Endodermal cell (in vitro differentiated cells): ENCODE results near the gene FIS1. TPM values are rescaled to one million over a fixed set of nuclear protein-coding genes. Genes with fewer than 3 reads are reported as not detected.
"Not testable (repeated sequence)": the region's sequence is repeated elsewhere in the genome, so short reads cannot be mapped to it uniquely, and the experiment has no call there.

Experiments used
- DNase-seq: peaks from one replicate; pipeline ENCODE4 v3.0.0-alpha.2; 2017
- H3K27ac ChIP-seq: 2 replicates; pipeline ENCODE4 v1.5.1; 2013; ENCODE audit warnings: mild to moderate bottlenecking, low read depth, low read length, moderate library complexity
- H3K27me3 ChIP-seq: 2 replicates; pipeline ENCODE4 v1.6.1; 2013; ENCODE audit warnings: mild to moderate bottlenecking, low read length, moderate library complexity; ENCODE audit not compliant: insufficient read depth, control insufficient read depth, poor library complexity, severe bottlenecking
- H3K36me3 ChIP-seq: 2 replicates; pipeline ENCODE4 v1.7.0; 2013; ENCODE audit warnings: mild to moderate bottlenecking, low read length, moderate library complexity; ENCODE audit not compliant: control insufficient read depth, insufficient read depth
- H3K4me1 ChIP-seq: one replicate; pipeline ENCODE4 v1.7.0; 2013; ENCODE audit warnings: low read length; ENCODE audit not compliant: control insufficient read depth, insufficient read depth
- H3K4me3 ChIP-seq: 2 replicates; pipeline ENCODE4 v1.5.1; 2013; ENCODE audit warnings: mild to moderate bottlenecking, low read length, moderate library complexity
- H3K9ac ChIP-seq: 2 replicates; pipeline ENCODE4 v1.6.1; 2013; ENCODE audit warnings: mild to moderate bottlenecking, low read length, moderate library complexity; ENCODE audit not compliant: poor library complexity, severe bottlenecking; ENCODE audit errors: extremely low read depth
- H3K9me3 ChIP-seq: 2 replicates; pipeline ENCODE4 v1.6.1; 2013; ENCODE audit warnings: mild to moderate bottlenecking, low read length, moderate library complexity; ENCODE audit not compliant: control insufficient read depth
- H3K27ac Mint-ChIP-seq: 2 replicates; pipeline ENCODE4 v1.8.0; 2020; ENCODE audit warnings: mixed read lengths
- H3K27me3 Mint-ChIP-seq: 2 replicates; pipeline ENCODE4 v1.8.0; 2021; ENCODE audit warnings: mild to moderate bottlenecking, mixed read lengths; ENCODE audit not compliant: insufficient read depth
- H3K36me3 Mint-ChIP-seq: 2 replicates; pipeline ENCODE4 v1.8.0; 2020; ENCODE audit warnings: low read depth, mixed read lengths
- H3K4me1 Mint-ChIP-seq: 2 replicates; pipeline ENCODE4 v1.8.0; 2020; ENCODE audit warnings: mixed read lengths
- H3K4me3 Mint-ChIP-seq: 2 replicates; pipeline ENCODE4 v1.8.0; 2020; ENCODE audit warnings: mild to moderate bottlenecking, moderate library complexity, mixed read lengths
- H3K9me3 Mint-ChIP-seq: 2 replicates; pipeline ENCODE4 v1.8.0; 2020; ENCODE audit warnings: mild to moderate bottlenecking, mixed read lengths
- CTCF ChIP-seq: fragments of 200-600 bp; sonication (generic); conservative IDR thresholded peaks from 2 replicates; pipeline ENCODE4 v1.5.0; 2021; ENCODE audit warnings: antibody characterized with exemption, mild to moderate bottlenecking
- WGBS, 2 experiments: methylation state at CpG; one replicate each; pipeline versions ENCODE4 v1.1.5 to v1.1.7; 2013; ENCODE audit warnings: missing lambda C conversion rate in 2 of 2, mixed read lengths in 1 of 2; ENCODE audit not compliant: insufficient coverage in 1 of 2, insufficient read length in 1 of 2; 5-methylcytosine and 5-hydroxymethylcytosine counted together
- long read RNA-seq, 4 experiments: library from polyadenylated mRNA in 2 of 4; library from RNA in 1 of 4; library from capped mRNA in 1 of 4; stranded (forward) in 3 of 4; unstranded in 1 of 4; transcript quantifications; one replicate each; pipeline ENCODE4 v2.0.0, GENCODE V29; 2020 to 2021; ENCODE audit warnings: inconsistent platforms in 1 of 4
- polyA plus RNA-seq, 2 experiments: library from polyadenylated mRNA; stranded (reverse); fragments of 50-300 nt; gene quantifications; one replicate each; pipeline ENCODE4 v1.2.3, GENCODE V29; 2013
- total RNA-seq, 2 donors: library from RNA; stranded (reverse); fragmentation: NEBNext Ultra II Directional in 1 of 2; extraction: Animal tissue kit (Norgen Biotek cat#: 25700) in 1 of 2; gene quantifications; 2 replicates in 1 of 2; 3 replicates in 1 of 2; pipeline ENCODE4 v1.2.1, GENCODE V29; 2021

The FIS1 gene
- total RNA-seq, result 100 to 1,000 TPM in 1 of 2 donors, 10 to 100 TPM in 1; 99.9 to 102 TPM
- polyA plus RNA-seq (2013, experiment 1 of 2), result 102 TPM
- 99.9 TPM for polyA plus RNA-seq (2013, experiment 2 of 2)
- long read RNA-seq, experiment 1, transcript FIS1-201 (5 exons, 734 nt), result major isoform, 24 of 36 reads
- long read RNA-seq, experiment 1, partial matches to known transcripts, result 5 of 36 reads
- long read RNA-seq, experiment 1, other reads (novel, unspliced or antisense), result 2 of 36 reads
- long read RNA-seq, experiment 2, transcript FIS1-201 (5 exons, 734 nt), result major isoform, 29 of 33 reads
- long read RNA-seq, experiment 2, partial matches to known transcripts, result 0 of 33 reads
- long read RNA-seq, experiment 2, other reads (novel, unspliced or antisense), result 1 of 33 reads
- long read RNA-seq, experiment 3, transcript FIS1-204 (4 exons, 745 nt), result minor isoform, 6 of 71 reads
- long read RNA-seq, experiment 3, transcript FIS1-201 (5 exons, 734 nt), result major isoform, 54 of 71 reads
- long read RNA-seq, experiment 3, transcript FIS1-207 (4 exons, 915 nt), result minor isoform, 7 of 71 reads
- long read RNA-seq, experiment 3, partial matches to known transcripts, result 0 of 71 reads
- long read RNA-seq, experiment 3, other reads (novel, unspliced or antisense), result 1 of 71 reads
- long read RNA-seq, experiment 4, transcript FIS1-201 (5 exons, 734 nt), result minor isoform, 8 of 38 reads
- long read RNA-seq, experiment 4, transcript FIS1-207 (4 exons, 915 nt), result major isoform, 28 of 38 reads
- long read RNA-seq, experiment 4, partial matches to known transcripts, result 0 of 38 reads
- long read RNA-seq, experiment 4, other reads (novel, unspliced or antisense), result 2 of 38 reads

DNA sequence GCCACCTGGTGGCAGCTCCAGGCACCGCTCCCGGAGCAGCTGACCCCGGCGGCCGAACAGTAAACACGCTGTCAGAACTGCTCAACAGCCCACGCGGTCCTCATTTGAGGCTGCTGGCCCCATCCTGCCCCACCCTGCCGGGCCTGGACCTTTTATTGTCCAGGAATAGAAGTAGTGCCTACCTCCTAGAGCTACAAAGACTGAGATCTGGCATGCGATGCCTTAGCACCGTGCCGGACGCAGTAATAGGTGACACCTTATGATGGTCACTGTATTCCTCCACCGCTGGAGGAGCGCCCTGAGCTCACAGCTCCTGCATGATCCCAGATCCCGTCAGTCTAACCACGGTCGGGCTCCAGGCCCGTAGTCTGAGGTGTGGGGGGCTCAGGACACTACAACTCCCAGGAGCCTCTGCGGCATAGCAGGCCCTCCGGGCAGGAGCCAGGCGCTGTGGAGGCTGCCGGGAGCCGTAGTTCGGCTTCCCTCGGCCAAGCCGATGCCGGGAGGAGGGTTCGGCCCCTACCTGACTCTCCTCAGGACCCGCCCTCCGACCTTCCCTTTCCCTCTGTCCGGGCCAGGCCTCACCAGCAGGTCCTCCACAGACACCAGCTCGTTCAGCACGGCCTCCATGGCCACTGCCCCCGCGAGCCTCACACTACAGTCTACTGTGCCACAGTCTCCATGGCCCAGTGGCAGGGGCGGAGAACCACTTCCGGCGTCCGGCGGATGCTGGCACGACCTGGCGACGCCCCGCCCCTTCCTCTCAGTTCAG lies at the start of gene FIS1:
Gene FIS1, minus strand, starts transcription at position 707 of the 772 bp plus-strand sequence. Its CDS starts 77 bp downstream, at position 630.
- Mint-ChIP-seq H3K9me3 (no peaks in the 10 kb centered on the region), H3K4me3 (peak within 1 kb of the TSS; percentile 90), H3K27ac (peak within 1 kb of the TSS; percentile 95), H3K4me1 (peaks cover 9% of the 10 kb centered on the region), H3K36me3 (peaks cover 29% of the 10 kb centered on the region), H3K27me3 (no peaks in the 10 kb centered on the region)
- Histone ChIP-seq H3K4me1 (peaks cover 5% of the 10 kb centered on the region), H3K27ac (peak within 1 kb of the TSS; percentile 59), H3K4me3 (peak within 1 kb of the TSS; percentile 100), H3K9me3 (no peaks in the 10 kb centered on the region), H3K9ac (peak within 1 kb of the TSS; percentile 49), H3K27me3 (no peaks in the 10 kb centered on the region), H3K36me3 (peaks cover 21% of the 10 kb centered on the region)
- TF ChIP-seq CTCF, result peak; percentile 95
- peak; percentile 98 for DNase-seq
- 0 to 1% methylated on average over 16 to 45 of the region's 45 CpGs for WGBS, 2 experiments

DNA sequence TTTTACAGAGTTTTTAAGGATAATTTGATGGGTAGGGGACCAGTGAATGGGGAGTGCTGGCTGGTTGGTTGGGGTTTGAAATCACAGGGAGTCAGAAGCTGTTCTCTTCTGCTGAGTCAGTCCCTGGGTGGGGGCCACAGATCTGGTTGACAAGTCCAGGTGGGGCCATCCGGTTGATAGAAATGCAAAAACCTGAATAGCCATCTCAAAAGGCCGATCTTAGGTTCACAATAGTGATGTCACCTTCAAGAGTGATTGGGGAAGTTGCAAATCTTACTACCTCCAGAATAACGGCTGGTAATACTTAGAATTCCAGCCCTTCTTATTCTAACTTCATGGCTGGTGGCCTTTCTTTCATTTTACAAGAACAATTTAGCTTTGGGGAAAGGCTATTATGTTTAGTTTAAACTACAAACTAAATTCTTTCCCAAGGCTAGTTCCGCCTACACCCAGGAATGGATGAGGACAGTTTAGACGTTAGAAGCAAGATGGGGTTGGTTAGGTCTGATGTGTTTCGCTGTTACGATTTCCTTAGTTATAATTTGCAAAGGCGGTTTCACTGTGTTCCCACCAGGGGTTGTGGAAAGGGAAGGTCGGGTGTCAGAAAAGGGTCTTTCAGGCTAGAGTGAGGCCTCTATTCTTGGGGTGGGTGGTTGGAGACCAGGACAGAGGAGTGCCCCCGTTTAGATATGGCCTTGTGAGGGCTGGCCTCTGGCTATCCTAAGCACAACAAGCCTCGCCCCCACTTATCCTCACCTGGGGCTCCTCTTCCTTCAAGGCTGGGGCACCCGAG lies 49.4 kb upstream of the FIS1 start:
- H3K27ac Mint-ChIP-seq, result peak overlapping the region; percentile 89
- peak; percentile 95 for DNase-seq

GRCh38 chr7:101293069-101294021 lies 48.5 kb upstream of the FIS1 start:
- H3K4me3 Mint-ChIP-seq, H3K9ac ChIP-seq, H3K27me3 Mint-ChIP-seq, H3K27me3 ChIP-seq, H3K36me3 ChIP-seq, H3K4me3 ChIP-seq, H3K4me1 Mint-ChIP-seq, H3K4me1 ChIP-seq, H3K9me3 ChIP-seq, H3K27ac ChIP-seq, H3K36me3 Mint-ChIP-seq, H3K9me3 Mint-ChIP-seq: not testable (repeated sequence)
- WGBS, 2 experiments, result 50 to 74% methylated on average over 14 to 16 of the region's 16 CpGs
- H3K27ac Mint-ChIP-seq, result peak overlapping the region; percentile 89
- peak; percentile 62 for DNase-seq

More for the DNA sequence above, 49.4 kb upstream of the FIS1 start:
- TF ChIP-seq CTCF, result no peak
- H3K4me3 ChIP-seq, result no peak overlapping the region
- peaks cover 3% of the 10 kb centered on the region for H3K4me1 Mint-ChIP-seq
- H3K27ac ChIP-seq, result peak overlapping the region; percentile 59
- 35 to 52% methylated on average over 11 to 12 of the region's 12 CpGs for WGBS, 2 experiments
- no peaks in the 10 kb centered on the region for H3K36me3 ChIP-seq
- no peak overlapping the region for H3K4me3 Mint-ChIP-seq
- no peaks in the 10 kb centered on the region for H3K4me1 ChIP-seq
- H3K27me3 ChIP-seq, result peaks cover 5% of the 10 kb centered on the region
- no peak overlapping the region for H3K9ac ChIP-seq
- H3K9me3 ChIP-seq, result no peaks in the 10 kb centered on the region
- H3K9me3 Mint-ChIP-seq, result no peaks in the 10 kb centered on the region
- peaks cover 11% of the 10 kb centered on the region for H3K27me3 Mint-ChIP-seq
- H3K36me3 Mint-ChIP-seq, result no peaks in the 10 kb centered on the region

- not testable (repeated sequence) for H3K4me3 Mint-ChIP-seq, DNase-seq, H3K27ac ChIP-seq, H3K4me1 ChIP-seq, H3K27me3 ChIP-seq, H3K36me3 ChIP-seq, H3K36me3 Mint-ChIP-seq, H3K4me3 ChIP-seq, H3K27me3 Mint-ChIP-seq, H3K9me3 Mint-ChIP-seq, H3K4me1 Mint-ChIP-seq, H3K27ac Mint-ChIP-seq, H3K9ac ChIP-seq, H3K9me3 ChIP-seq
- 80 to 81% methylated on average over 4 to 5 of the region's 5 CpGs for WGBS, 2 experiments
These were observed 47.7 kb upstream of the FIS1 start for GRCh38 chr7:101292566-101292965.
